Central memory CD4-positive, alpha-beta T cell (primary cell): ENCODE results near the gene ANTXR2.

Experiments
- DNase-seq: peaks from one replicate; pipeline ENCODE4 v3.0.0; 2022

ANTXR2 gene

DNA sequence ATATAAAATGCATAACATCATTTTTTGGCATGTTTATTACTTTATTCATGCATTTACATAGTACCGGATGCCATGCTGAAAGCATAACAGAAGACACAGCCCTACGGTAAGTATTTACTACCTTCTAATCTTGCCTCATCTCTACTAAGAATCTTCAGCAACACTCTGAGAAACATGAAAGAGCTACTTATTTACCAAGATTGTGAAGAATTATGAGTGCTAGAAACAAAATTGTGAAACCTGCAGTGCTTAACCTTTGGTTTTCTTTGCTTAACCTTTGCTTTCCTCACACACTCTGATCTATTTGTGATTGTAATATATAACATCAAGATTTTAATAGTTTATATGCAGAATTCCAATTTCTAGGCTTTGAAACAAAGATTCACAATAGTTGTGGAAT lies 7.4 kb downstream of the ANTXR2 start:
- DNase-seq: no peak

DNA sequence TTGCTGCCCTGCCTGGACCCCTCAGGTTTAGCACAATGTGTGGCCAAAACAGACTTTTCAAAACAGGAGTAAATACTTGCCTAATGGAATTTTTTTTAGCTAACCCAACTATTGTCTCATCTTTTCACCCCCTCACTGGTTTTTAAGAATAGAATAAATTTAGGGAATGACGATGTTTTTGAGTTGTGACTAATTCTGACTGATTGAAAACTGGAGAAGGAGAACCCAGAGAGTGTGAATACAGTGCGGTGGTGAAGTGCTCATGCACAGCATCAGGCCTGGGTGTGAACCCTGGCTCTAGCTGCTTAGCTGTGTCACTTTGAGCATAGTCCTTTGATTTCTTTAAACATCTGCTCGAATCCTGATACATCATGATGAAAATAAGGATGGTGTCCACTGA lies 10.5 kb downstream of the ANTXR2 start:
- no peak for DNase-seq

- no peak for DNase-seq
These were observed 12.2 kb downstream of the ANTXR2 start for GRCh38 chr4:80060804-80061203.

DNA sequence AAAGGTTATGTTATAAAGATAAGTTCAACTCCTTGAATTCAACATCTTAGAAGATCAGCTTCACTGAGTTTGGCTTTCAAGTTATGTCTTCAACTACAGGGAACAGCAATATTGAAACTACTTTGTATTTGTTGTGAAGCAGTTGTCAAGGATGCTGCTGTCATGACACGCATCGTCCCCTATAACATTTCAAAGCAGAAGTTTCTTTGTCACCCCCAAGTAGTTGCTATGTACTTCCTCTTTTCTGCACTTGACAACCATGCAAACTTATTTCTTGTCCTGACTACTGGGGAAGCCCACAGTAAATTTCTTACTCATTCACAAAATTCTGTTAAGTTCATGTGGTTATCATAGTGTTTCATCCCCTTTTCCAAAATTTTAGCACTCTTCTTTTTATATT lies 14.3 kb downstream of the ANTXR2 start:
- DNase-seq: peak; percentile 88

DNA sequence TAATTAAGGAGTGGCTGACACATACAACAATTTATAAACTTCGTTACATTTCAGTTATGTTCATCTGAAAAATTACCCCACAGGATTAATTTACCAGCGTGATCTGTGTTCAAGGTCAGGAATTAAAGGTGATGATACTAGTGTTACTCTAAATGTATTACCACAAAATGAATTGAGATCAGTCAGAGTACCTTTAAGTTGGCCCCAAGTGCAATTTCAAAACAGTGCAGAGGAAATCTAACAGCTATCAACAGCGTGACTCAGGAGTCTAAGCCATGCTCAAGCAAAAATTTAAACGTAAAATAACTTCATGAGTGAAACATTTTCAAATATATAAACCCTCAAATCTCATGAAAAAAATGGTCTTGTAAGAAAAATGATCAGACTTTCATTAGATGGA lies 18.7 kb downstream of the ANTXR2 start:
- DNase-seq: no peak

GRCh38 chr4:80053140-80053910 lies 19.7 kb downstream of the ANTXR2 start:
- DNase-seq: no peak

GRCh38 chr4:80049813-80050534 lies 23.1 kb downstream of the ANTXR2 start:
- no peak for DNase-seq

DNA sequence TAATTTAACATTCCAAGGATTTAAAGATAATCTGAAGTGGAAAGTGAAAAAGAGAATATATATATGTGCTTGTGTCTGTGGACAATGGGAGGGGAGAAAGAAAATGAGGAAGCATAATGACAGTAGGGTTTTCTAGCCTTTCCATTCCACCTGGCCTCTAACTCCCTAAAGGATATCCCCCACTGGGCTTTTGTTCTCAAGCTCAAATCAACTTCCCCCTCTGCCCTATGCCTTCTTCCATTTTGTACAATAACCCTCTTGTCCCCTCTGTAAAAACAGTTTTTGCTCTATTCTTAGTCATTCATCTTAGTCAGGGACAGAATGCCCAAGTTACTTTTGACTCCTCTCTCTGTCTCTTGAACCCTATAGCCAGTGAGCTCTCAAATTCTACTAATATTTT lies 23.6 kb downstream of the ANTXR2 start:
- DNase-seq: no peak

- no peak for DNase-seq
These were observed 27.2 kb downstream of the ANTXR2 start for GRCh38 chr4:80045786-80046185.

GRCh38 chr4:80043541-80043940 lies 29.5 kb downstream of the ANTXR2 start:
- no peak for DNase-seq

DNA sequence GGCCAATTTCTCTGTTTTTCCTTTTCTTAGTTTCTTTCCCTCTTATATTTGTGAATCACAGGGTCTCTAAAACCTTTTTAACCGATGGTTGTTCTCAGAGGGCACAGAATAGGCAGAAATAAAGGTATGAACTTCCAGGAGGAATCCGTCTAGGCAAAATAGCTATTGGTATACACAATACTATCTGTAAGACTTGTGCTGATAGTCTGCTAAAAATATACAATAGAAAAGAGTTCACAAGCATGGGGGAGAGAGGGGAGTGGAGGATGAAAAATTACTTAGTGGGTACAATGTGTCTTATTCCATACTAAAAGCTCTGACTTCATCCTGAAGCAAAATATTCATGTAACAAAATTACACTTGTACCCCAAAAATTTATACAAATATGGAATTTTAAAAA lies 30.2 kb downstream of the ANTXR2 start:
- no peak for DNase-seq

- no peak for DNase-seq
These were observed 35.2 kb downstream of the ANTXR2 start for GRCh38 chr4:80037864-80038263.

GRCh38 chr4:80036949-80037685 lies 35.9 kb downstream of the ANTXR2 start:
- DNase-seq: peak; percentile 5

- no peak for DNase-seq
These were observed 36.7 kb downstream of the ANTXR2 start for GRCh38 chr4:80036306-80036705.

- DNase-seq: peak; percentile 6
These were observed 37.7 kb downstream of the ANTXR2 start for GRCh38 chr4:80035336-80035735.

DNA sequence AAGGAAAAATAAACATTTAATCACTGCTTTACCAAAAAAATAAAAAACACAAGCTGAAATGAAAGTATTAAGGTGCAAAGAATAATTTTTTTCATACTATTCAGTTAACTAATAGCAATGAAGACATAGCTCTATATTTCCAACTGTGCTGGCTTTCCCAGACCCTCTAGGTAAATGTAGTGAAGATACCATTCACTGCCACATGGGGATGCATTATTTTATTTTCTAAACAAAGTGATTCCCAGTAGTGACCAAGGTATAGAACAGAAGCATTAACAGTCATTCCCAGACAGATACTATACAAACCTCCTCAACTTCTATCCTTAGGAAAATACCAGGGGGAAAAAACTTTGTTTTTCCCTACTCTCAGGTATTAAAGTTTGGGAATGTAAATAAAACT lies 39.4 kb downstream of the ANTXR2 start:
- DNase-seq: no peak

GRCh38 chr4:80029364-80029763 lies 43.7 kb downstream of the ANTXR2 start:
- no peak for DNase-seq

- DNase-seq: no peak
These were observed 45.4 kb downstream of the ANTXR2 start for GRCh38 chr4:80027611-80028010.

GRCh38 chr4:80026100-80026499 lies 46.9 kb downstream of the ANTXR2 start:
- DNase-seq: no peak

GRCh38 chr4:80024335-80024734 lies 48.7 kb downstream of the ANTXR2 start:
- DNase-seq: no peak

DNA sequence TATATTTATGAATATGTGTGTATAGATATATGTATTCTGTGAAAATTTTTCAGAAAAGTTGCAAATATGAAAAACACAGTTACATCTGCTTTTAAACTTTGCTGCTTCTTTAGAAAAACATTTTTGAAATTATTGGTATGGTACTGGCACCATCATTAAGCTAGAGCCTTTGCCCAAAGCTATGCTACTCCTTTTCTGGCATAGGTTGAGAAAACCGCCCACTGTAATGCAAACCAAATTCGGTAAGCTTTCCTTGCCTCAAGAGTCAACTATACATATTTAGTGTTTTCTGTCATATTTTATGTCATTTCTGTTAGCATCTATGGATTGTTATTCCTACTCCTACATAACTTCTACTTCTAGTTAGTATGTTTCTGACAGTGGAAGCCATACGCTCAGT lies 50.7 kb downstream of the ANTXR2 start:
- no peak for DNase-seq

- peak; percentile 29 for DNase-seq
These were observed 55.7 kb downstream of the ANTXR2 start for GRCh38 chr4:80017125-80017854.

GRCh38 chr4:80016506-80016905 lies 56.5 kb downstream of the ANTXR2 start:
- DNase-seq: no peak
